MM.1S (cell line): ENCODE results near the gene ABCA9.

Source experiments
- EZH2 ChIP-seq: fragments of 300-600 bp; sonication (generic); optimal IDR thresholded peaks from 2 replicates; pipeline ENCODE3; 2017; ENCODE audit warnings: low read depth, mild to moderate bottlenecking, antibody characterized with exemption, low read length, mixed read lengths
- TF ChIP-seq, protein P1 (sequence below): fragments of 300-600 bp; sonication (generic); IDR thresholded peaks from 2 replicates; pipeline ENCODE4 v1.5.1; 2016; ENCODE audit warnings: antibody characterized with exemption, low read length, mixed read lengths

DNA sequence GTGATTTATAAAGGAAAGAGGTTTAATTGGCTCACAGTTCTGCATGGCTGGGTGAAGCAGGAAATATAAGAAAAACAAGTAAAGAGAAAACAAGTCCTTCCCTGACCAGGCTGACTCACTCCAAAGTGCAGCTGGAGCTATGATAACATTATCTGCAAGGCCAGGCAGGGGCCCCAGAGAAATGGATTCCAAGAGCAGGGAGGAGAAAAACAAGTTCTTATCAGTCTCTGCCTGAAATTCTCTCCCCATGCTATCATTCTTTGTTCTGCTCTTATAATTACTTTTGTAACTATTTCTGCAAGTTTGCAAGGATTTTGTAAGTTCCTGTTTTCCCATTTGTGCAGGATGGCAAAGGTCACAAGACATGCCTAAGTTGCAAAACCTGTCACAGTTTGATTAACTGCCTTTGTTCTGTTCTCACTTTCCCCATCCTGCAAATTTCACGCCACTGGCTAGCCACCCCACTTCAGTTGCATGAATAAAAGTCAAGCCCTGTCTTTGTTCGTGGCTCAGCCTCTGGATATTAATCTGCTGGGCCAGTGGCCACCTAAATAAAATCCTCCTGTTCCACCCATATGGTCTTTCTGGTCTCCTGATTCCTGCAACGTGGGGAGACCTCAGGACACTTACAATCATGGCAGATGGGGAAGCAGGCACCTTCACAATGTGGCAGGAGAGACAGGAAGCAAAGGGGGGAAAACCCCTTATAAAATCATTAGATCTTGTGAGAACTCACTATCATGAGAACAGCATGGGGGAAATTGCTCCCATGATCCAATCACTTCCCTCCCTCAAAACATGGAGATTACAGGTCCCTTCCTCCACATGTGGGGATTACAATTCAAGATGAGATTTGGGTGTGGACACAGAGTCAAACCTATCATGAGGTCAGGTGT, 13.1 kb downstream of the ABCA9 start:
- no peak for TF ChIP-seq EZH2
- TF ChIP-seq, protein P1, sequence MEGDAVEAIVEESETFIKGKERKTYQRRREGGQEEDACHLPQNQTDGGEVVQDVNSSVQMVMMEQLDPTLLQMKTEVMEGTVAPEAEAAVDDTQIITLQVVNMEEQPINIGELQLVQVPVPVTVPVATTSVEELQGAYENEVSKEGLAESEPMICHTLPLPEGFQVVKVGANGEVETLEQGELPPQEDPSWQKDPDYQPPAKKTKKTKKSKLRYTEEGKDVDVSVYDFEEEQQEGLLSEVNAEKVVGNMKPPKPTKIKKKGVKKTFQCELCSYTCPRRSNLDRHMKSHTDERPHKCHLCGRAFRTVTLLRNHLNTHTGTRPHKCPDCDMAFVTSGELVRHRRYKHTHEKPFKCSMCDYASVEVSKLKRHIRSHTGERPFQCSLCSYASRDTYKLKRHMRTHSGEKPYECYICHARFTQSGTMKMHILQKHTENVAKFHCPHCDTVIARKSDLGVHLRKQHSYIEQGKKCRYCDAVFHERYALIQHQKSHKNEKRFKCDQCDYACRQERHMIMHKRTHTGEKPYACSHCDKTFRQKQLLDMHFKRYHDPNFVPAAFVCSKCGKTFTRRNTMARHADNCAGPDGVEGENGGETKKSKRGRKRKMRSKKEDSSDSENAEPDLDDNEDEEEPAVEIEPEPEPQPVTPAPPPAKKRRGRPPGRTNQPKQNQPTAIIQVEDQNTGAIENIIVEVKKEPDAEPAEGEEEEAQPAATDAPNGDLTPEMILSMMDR, result no peak
